ENCODE results near the gene SLC9B2. TPM values are rescaled to one million over a fixed set of nuclear protein-coding genes. Genes with fewer than 3 reads are reported as not detected.

Gene SLC9B2
- total RNA-seq, 1 experiment from 2014 or later: 91.0 TPM

DNA sequence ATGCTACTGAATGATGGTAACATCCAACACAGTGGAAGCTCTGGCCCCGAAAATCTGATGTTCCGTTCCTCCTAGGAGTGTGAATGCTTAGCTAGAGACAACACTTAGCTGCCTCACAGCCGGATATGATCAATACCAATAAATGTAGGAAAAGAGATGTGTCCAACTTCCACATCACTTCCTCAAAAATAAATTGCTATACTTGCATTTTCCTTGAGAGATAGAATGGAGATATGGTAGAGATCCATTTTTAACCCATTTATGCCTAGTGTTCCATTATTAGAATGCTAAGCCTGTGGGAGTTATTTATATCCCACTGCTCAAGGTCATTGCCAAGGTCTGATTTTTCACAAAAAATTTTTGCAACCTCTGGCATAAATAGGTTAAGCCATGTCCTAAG is 51.6 kb downstream of the SLC9B2 start:
- Histone ChIP-seq H3K9ac (ENCODE audit: low read length) (no peak overlapping the region), H3K79me2 (ENCODE audit: low read length) (0 out of 2 replicates have a peak, but pooled peaks cover 6% of the 10 kb centered on the region), H4K20me1 (ENCODE audit: insufficient read depth, low read depth, low read length) (no peaks in the 10 kb centered on the region), H2AFZ (ENCODE audit: low read length) (no peak overlapping the region), H3K4me3 (ENCODE audit: low read length) (no peak overlapping the region), H3K27me3 (ENCODE audit: low read length) (no peaks in the 10 kb centered on the region), H3K36me3 (ENCODE audit: insufficient read depth, low read length) (peaks cover 33% of the 10 kb centered on the region; the same call in 1 of the 2 replicates), H3K4me1 (ENCODE audit: low read length) (peaks cover 11% of the 10 kb centered on the region), H3K9me3 (ENCODE audit: low read length) (no peaks in the 10 kb centered on the region), H3K9me2 (replicated peaks; ENCODE audit: insufficient read depth, low read length) (no peaks in the 10 kb centered on the region), H3K27ac (ENCODE audit: low read length) (no peak overlapping the region), H3K4me2 (ENCODE audit: low read depth, low read length, poor library complexity, severe bottlenecking) (no peak overlapping the region)
- no peak for DNase-seq

DNA sequence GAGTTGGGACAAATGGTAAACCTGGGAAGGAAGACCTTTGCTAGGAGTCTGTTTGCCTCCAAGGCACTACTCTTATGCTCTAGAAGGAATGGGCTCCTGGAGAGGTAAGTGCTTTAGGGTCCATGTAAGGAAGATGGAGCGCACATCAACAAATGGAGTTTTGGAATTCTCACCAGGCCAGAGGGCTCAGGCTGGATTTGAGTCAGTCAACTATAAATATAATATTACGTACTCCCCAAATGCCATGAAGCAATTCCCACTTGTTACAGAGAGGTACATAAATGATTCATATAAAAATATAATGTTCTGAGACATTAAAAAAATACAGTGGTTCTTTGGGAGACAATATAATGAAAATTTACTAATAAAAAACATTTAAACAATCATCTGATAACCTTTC is 55.4 kb downstream of the SLC9B2 start:
- Histone ChIP-seq H3K4me1 (ENCODE audit: low read length) (peaks cover 31% of the 10 kb centered on the region), H4K20me1 (ENCODE audit: insufficient read depth, low read depth, low read length) (no peaks in the 10 kb centered on the region), H3K27ac (ENCODE audit: low read length) (no peak overlapping the region), H3K9me3 (ENCODE audit: low read length) (no peaks in the 10 kb centered on the region), H3K9ac (ENCODE audit: low read length) (no peak overlapping the region), H3K4me2 (ENCODE audit: low read depth, low read length, poor library complexity, severe bottlenecking) (no peak overlapping the region), H3K4me3 (ENCODE audit: low read length) (no peak overlapping the region), H3K79me2 (ENCODE audit: low read length) (no peaks in the 10 kb centered on the region), H3K9me2 (replicated peaks; ENCODE audit: insufficient read depth, low read length) (no peaks in the 10 kb centered on the region), H2AFZ (ENCODE audit: low read length) (no peak overlapping the region), H3K36me3 (ENCODE audit: insufficient read depth, low read length) (peaks cover 9% of the 10 kb centered on the region; the same call in 1 of the 2 replicates), H3K27me3 (ENCODE audit: low read length) (no peaks in the 10 kb centered on the region)
- DNase-seq: peak; percentile 27

- peak within 1 kb of the TSS; percentile 19; the same call in 1 of the 2 replicates for H2AFZ ChIP-seq (ENCODE audit: low read length)
- H3K27ac ChIP-seq (ENCODE audit: low read length): peak within 1 kb of the TSS; percentile 64
- H3K4me1 ChIP-seq (ENCODE audit: low read length): peaks cover 31% of the 10 kb centered on the region
- peak; percentile 98 for DNase-seq
- H4K20me1 ChIP-seq (ENCODE audit: insufficient read depth, low read depth, low read length): no peaks in the 10 kb centered on the region
- no peaks in the 10 kb centered on the region for H3K9me3 ChIP-seq (ENCODE audit: low read length)
- peak within 1 kb of the TSS; percentile 87 for H3K4me2 ChIP-seq (ENCODE audit: low read depth, low read length, poor library complexity, severe bottlenecking)
- H3K4me3 ChIP-seq (ENCODE audit: low read length): peak within 1 kb of the TSS; percentile 76
- H3K27me3 ChIP-seq (ENCODE audit: low read length): no peaks in the 10 kb centered on the region
- H3K79me2 ChIP-seq (ENCODE audit: low read length): no peaks in the 10 kb centered on the region
- no peaks in the 10 kb centered on the region for H3K36me3 ChIP-seq (ENCODE audit: insufficient read depth, low read length)
- peak within 1 kb of the TSS; percentile 84 for H3K9ac ChIP-seq (ENCODE audit: low read length)
- no peaks in the 10 kb centered on the region for H3K9me2 ChIP-seq (replicated peaks; ENCODE audit: insufficient read depth, low read length)
These were observed 57.0 kb downstream of the SLC9B2 start, which contains the start of gene SLC9B1 for GRCh38 chr4:103019308-103020124. TSS of gene SLC9B1 (minus strand) at chr4:103019705. CDS start at chr4:102991711, 27,994 bp downstream.

- Histone ChIP-seq H2AFZ (ENCODE audit: low read length) (0 out of 2 replicates have a peak overlapping the region, but pooled peaks have one; percentile 19), H3K4me3 (ENCODE audit: low read length) (peak overlapping the region; percentile 76), H3K4me1 (ENCODE audit: low read length) (peaks cover 31% of the 10 kb centered on the region), H3K27ac (ENCODE audit: low read length) (peak overlapping the region; percentile 64), H3K36me3 (ENCODE audit: insufficient read depth, low read length) (no peaks in the 10 kb centered on the region), H3K9ac (ENCODE audit: low read length) (peak overlapping the region; percentile 84), H3K9me2 (replicated peaks; ENCODE audit: insufficient read depth, low read length) (no peaks in the 10 kb centered on the region), H4K20me1 (ENCODE audit: insufficient read depth, low read depth, low read length) (no peaks in the 10 kb centered on the region), H3K9me3 (ENCODE audit: low read length) (no peaks in the 10 kb centered on the region), H3K27me3 (ENCODE audit: low read length) (no peaks in the 10 kb centered on the region), H3K79me2 (ENCODE audit: low read length) (no peaks in the 10 kb centered on the region), H3K4me2 (ENCODE audit: low read depth, low read length, poor library complexity, severe bottlenecking) (peak overlapping the region; percentile 87)
- DNase-seq: peak; percentile 63
These were observed 57.9 kb downstream of the SLC9B2 start for GRCh38 chr4:103018391-103019307.

- Histone ChIP-seq H3K36me3 (ENCODE audit: insufficient read depth, low read length) (no peaks in the 10 kb centered on the region), H3K27ac (ENCODE audit: low read length) (no peak overlapping the region), H3K27me3 (ENCODE audit: low read length) (no peaks in the 10 kb centered on the region), H3K9me3 (ENCODE audit: low read length) (no peaks in the 10 kb centered on the region), H3K9ac (ENCODE audit: low read length) (no peak overlapping the region), H3K79me2 (ENCODE audit: low read length) (no peaks in the 10 kb centered on the region), H3K4me2 (ENCODE audit: low read depth, low read length, poor library complexity, severe bottlenecking) (no peak overlapping the region), H3K4me3 (ENCODE audit: low read length) (no peak overlapping the region), H2AFZ (ENCODE audit: low read length) (no peak overlapping the region), H3K9me2 (replicated peaks; ENCODE audit: insufficient read depth, low read length) (no peaks in the 10 kb centered on the region), H4K20me1 (ENCODE audit: insufficient read depth, low read depth, low read length) (no peaks in the 10 kb centered on the region), H3K4me1 (ENCODE audit: low read length) (no peaks in the 10 kb centered on the region)
- DNase-seq: no peak
These were observed 64.0 kb downstream of the SLC9B2 start for GRCh38 chr4:103012551-103012950.

GRCh38 chr4:103012060-103012459 is 64.5 kb downstream of the SLC9B2 start:
- Histone ChIP-seq H2AFZ (ENCODE audit: low read length) (no peak overlapping the region), H4K20me1 (ENCODE audit: insufficient read depth, low read depth, low read length) (no peaks in the 10 kb centered on the region), H3K9ac (ENCODE audit: low read length) (no peak overlapping the region), H3K27me3 (ENCODE audit: low read length) (no peaks in the 10 kb centered on the region), H3K36me3 (ENCODE audit: insufficient read depth, low read length) (no peaks in the 10 kb centered on the region), H3K27ac (ENCODE audit: low read length) (no peak overlapping the region), H3K9me3 (ENCODE audit: low read length) (no peaks in the 10 kb centered on the region), H3K4me1 (ENCODE audit: low read length) (no peaks in the 10 kb centered on the region), H3K9me2 (replicated peaks; ENCODE audit: insufficient read depth, low read length) (no peaks in the 10 kb centered on the region), H3K4me3 (ENCODE audit: low read length) (no peak overlapping the region), H3K4me2 (ENCODE audit: low read depth, low read length, poor library complexity, severe bottlenecking) (no peak overlapping the region), H3K79me2 (ENCODE audit: low read length) (no peaks in the 10 kb centered on the region)
- no peak for DNase-seq

DNA sequence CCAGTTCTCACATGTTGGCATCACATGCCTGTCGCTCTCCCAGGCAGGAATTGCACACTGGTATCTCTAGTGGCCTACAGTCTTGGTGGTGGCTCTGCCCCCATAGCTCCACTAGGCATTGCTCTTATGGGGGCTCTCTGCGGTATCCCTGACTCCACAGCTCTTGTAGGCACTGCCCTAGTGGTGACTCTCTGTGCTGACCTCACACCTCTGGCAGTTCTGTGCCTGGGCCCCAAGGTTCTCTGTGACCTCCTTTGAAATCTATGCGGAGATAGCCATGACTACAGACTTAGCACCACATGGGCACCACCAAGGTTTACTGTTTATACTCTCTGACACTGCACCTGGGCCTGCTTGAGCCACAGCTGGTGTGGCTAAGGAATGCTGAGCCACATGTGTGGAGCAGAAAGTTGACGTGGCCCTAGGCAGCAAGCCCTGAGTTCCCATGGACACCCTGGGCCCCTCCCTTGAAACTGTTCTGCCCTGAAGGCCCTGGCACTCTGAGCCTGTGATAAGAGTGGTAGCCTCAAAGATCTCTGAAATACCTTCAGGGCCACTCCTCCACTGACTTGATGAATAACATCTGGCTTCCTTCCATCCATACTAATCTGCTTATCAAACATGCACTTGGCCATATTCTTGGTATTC is 65.1 kb downstream of the SLC9B2 start:
- no peak for DNase-seq
- Histone ChIP-seq H3K4me1 (ENCODE audit: low read length) (no peaks in the 10 kb centered on the region), H3K27ac (ENCODE audit: low read length) (no peak overlapping the region), H4K20me1 (ENCODE audit: insufficient read depth, low read depth, low read length) (no peaks in the 10 kb centered on the region), H3K4me3 (ENCODE audit: low read length) (no peak overlapping the region), H3K27me3 (ENCODE audit: low read length) (no peaks in the 10 kb centered on the region), H3K9me2 (replicated peaks; ENCODE audit: insufficient read depth, low read length) (no peaks in the 10 kb centered on the region), H2AFZ (ENCODE audit: low read length) (no peak overlapping the region), H3K36me3 (ENCODE audit: insufficient read depth, low read length) (no peaks in the 10 kb centered on the region), H3K9ac (ENCODE audit: low read length) (no peak overlapping the region), H3K9me3 (ENCODE audit: low read length) (no peaks in the 10 kb centered on the region), H3K79me2 (ENCODE audit: low read length) (no peaks in the 10 kb centered on the region), H3K4me2 (ENCODE audit: low read depth, low read length, poor library complexity, severe bottlenecking) (no peak overlapping the region)
